ENCODE measurements around the gene ADORA2B.
"Not testable (repeated sequence)": the region's sequence is repeated elsewhere in the genome, so short reads cannot be mapped to it uniquely, and the experiment has no call there.

The ADORA2B gene

DNA sequence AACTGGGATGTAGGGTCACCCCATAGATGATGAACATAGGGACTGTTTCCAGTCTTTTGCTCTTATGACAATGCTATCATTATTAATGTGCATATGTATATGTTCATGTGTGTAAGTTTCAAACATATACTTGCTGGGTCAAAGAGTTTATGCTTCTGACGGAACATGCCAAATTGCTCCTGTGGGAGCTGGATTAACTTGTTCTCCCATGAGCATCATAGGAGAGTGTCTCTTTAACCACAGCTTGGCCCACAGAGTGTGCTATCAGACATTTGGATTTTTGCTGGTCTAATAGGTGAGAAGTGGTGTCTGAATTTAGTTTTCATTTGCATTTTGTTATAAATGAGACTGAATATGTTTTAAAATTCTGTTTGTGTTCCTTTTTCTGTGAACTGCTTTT, 22.3 kb upstream of the ADORA2B start:
- no peak for DNase-seq (ENCODE audit: low read depth, low spot score)

DNA sequence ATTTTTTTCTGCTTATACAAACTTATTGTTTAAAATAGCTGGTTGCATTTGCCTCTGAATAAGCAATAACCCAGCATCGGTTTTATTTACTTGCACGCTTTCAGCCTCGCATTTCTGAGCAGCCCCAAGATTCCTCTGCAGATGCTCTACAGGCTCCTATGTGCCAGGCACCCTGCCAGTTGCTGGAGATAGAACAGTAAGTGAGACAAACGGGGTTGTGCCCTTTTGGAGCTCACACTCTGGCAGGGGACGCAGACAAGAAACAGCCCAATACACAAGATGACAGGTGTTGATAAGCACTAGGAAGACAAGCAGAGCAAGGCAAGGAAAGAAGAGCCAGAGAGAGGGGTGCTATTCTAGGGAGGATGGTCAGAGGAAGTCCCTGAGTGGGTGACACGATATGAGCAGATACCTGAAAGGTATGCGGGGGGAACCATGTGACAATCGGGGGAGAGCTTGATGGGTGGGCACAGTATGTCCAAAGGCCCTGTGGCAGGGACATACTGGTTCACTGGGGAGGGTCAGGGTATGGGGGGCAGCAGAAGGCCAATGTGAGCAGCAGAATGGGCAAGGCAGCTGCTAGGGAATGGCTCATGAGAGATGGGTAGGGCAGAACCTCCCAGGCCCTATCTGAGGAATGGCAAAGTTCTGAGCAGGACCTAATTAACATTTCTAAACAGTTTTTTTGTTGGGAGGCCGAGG, 18.7 kb upstream of the ADORA2B start:
- DNase-seq (ENCODE audit: low read depth, low spot score), result no peak

DNA sequence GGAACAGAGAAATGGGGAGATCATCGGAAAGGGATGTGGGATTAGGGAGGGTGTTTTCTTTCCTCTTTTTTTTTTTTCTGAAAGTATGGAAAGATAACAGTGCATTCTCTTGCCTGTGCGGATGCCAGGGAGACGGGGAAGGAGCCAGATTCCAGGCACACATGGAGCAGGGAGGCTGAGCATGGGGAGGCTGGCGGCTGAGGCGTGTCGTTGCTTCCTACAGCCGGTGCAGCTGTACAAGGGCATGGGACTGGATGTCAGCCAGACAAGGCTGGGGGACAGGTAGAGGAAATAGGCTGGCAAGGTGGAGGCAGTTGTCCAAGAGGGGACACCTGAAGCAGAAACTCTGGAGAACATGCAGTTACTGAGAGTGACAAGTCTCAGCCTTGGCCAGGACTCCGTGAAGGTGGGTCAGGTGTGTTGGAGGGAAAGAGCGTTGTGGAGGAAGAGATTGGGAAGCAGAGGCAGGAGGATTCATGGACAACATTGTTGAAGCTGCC, 16.6 kb upstream of the ADORA2B start:
- DNase-seq (ENCODE audit: low read depth, low spot score), result no peak

DNA sequence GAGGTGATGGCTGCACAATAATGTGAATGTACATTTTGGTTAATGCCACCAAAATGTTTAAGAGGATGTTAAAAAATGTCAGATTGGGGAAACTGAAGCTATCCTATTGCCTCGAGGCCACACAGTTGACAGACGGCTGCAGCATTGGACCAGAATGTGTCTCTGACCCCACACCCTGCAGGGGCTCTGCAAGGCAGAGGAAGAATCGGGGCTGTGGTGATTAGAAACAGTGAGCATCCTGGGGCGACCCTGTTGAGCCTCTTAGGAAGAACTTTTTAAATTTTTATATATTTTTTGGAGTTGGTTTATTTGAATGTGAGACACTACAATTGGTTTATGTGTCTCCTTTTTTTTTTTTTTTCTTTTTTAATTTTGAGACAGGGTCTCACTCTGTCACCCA, 15.0 kb upstream of the ADORA2B start:
- no peak for DNase-seq (ENCODE audit: low read depth, low spot score)

DNA sequence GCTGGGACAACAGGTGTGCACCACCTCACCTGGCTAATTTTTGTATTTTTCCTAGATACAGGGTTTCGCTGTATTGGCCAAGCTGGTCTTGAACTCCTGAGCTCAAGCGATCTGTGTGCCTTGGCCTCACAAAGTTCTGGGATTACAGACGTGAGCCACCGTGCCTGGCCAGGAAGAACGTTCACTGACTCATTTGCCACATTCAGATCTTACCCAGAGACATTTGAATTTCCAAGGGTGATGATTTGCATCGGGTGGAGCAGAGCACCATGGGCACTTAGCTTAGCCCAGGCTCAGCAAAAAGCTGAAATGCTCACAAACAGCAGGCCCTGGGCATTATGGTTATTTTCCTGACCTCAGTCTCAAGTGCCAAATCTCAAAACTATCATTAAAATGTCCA, 14.5 kb upstream of the ADORA2B start:
- DNase-seq (ENCODE audit: low read depth, low spot score), result no peak

DNA sequence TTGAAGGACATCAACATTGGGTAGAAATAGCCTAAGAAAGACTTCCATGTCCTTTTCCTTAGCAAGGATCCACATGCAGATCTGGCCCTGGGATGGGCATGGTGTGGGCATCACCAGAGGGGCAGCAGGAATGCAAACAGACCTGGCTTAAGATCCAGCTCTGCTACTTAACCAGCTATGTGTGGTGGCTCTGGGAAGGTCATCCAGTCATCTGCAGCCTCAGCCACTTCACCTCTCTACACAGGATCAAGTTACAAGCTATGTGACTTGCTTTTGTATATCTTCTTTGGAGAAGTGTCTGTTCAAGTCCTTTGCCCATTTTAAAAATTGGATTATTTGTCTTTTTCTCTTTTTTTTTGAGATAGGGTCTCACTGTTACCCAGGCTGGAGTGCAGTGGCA, 13.5 kb upstream of the ADORA2B start:
- no peak for DNase-seq (ENCODE audit: low read depth, low spot score)

DNA sequence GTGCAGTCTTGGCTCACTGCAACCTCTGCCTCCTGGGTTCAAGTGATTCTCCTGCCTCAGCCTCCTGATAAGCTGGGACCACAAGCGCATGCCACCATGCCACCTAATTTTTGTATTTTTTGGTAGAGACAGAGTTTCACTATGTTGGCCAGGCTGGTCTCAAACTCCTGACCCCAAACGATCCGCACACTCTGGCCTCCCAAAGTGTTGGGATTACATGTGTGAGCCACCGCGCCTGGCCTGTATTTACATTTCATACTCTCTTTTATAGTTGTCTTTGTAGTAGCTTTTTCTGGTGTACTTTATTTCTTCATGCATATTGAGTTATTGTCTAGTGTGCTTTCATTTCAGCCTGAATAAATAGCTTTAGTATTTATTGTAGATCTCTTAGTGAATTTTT, 10.1 kb upstream of the ADORA2B start:
- no peak for DNase-seq (ENCODE audit: low read depth, low spot score)

DNA sequence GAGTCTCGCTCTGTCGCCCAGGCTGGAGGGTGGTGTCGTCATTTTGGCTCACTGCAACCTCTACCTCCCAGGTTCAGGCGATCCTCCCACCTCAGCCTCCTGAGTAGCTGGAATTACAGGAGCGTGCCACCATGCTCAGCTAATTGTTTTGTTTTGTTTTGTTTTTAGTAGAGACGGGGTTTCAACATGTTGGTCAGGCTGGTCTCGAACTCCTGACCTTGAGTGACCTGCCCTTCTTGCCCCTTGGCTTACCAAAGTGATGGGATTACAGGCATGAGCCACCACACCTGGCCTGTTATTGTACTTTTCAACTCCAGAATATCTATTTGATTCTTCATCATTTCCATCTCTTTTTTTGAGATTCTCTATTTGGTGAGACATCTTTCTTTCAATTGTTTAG, 9.0 kb upstream of the ADORA2B start:
- no peak for DNase-seq (ENCODE audit: low read depth, low spot score)

DNA sequence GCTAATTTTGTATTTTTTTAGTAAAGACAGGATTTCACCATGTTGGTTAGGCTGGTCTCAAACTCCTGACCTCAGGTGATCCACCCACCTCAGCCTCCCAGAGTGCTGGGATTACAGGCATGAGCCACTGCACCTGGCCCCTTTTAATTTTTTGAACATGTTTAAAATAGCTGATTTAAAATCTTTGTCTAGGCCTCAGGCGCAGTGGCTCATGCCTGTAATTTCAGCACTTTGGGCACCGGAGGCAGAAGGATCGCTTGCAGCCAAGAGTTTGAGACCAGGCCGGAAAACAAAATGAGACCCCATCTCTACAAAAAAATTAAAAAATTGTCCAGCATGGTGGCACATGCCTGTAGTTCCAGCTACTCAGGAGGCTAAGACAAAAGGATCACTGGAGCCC, 8.4 kb upstream of the ADORA2B start:
- not testable (repeated sequence) for DNase-seq (ENCODE audit: low read depth, low spot score)

DNA sequence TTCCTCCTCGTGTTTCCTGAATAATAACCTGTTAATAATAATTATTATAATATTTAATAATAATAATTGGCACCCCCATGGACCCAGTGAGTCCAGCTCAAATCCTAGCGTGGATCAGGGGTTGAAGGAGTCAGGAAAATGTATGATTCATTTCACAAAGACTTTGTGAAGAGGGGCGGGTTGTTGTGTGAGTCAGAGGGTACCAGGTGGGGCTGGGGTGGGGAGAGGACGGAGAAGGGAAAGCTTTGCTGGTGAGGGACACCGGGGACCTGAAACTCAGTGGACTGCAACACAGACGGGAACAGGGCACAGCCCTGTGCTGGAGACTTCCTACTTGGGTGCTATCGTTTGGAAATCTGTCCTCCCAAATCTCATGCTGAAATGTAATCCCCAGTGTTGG, 3.1 kb upstream of the ADORA2B start:
- DNase-seq (ENCODE audit: low read depth, low spot score), result no peak

DNA sequence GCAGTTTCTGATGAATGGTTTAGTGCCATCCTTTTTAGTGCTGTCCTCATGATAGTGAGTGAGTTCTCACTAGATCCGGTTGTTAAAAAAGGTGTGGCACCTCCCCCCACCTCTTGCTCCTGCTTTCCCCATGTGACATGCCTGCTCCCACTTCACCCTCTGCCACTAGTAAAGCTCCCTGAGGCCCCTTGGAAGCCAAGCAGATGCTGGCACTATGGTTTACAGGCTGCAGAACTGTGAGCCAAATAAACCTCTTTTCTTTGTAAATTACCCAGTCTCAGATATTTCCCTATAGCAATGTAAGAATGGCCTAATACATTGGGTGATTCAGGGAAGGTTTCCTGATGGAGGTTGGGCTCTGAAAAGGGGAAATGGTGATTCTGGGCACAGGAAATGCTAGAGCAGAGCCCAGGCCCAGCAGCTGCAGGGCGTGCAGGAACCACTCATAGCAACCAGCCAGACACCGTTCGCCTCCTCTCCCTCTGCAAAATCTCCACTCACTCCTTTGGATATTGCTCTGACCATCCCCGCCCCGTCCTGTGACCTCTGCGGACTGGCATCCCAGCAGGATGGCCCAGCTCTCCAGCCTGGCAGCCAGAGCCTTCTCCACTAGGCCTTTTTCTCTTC, 2.6 kb upstream of the ADORA2B start:
- no peak for DNase-seq (ENCODE audit: low read depth, low spot score)

DNA sequence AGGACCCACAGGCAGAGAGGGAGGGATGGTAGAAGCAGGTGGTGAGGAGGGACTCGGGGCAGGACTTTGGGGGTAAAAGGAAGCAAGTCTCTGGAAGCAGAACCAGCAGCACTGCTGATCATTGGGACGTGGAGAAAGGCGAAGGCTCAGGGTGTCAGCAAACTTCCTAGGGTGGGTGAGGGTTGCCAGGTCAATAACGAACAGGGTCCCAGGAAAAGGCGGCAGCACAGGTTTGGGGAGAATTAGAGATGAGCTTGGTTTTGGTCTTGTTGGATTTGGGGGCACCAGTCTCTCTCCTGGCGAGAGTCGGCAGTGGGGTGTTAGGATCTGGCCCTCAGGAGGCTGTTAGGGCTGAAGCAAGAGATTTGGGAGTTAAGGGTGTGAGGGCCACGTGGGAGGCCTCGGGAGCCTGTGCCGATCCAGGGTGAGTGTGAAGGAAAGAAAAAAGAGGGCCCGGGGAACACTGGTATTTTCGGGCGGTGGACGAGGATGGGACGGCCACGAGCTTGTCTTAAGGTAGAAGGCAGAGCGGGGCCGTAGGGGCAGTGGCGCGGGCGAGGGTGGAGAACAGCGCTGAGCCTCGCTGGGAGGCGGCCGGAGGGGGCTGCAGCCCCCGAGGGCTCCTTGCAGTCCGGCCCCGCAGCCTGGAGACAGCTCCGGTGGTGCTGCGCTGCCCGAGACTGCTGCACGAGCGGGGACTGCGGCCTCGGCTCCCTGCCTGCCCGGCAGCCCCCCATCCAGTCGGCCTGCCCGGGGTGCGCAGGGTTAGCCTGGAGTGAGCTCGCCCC, 765 bp upstream of the ADORA2B start:
- DNase-seq (ENCODE audit: low read depth, low spot score), result no peak

DNA sequence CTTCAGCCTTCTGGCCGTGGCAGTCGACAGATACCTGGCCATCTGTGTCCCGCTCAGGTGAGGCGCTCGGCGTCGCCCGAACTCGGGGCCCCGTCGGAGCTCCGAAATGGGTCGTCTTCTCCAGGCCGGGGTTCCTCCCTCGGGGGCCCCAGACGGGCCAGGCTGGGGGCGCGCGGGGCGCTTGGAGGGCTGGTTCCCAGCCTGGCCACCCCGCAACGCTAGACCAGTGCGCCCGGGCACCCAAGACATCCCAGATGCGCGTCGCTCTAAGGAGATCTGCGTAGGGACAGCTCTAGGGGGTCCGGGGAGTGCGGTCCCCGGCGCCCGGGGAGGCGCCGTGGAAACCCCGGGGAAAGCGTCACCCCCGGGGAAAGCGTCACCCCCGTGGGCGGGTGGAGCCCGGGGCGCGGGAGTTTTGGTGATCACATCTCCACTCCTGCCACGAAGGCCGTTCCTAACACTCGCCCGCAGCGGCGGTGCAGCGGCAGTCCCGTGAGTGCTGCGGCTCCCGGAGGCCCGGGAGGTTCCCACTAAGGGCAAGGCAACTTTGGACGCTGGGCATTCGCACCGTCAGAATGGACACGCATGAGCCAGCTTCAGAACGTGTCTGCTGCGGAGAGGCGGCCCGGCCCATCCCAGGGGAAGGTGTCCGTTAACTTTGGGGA, 729 bp downstream of the ADORA2B start:
- no peak for DNase-seq (ENCODE audit: low read depth, low spot score)

DNA sequence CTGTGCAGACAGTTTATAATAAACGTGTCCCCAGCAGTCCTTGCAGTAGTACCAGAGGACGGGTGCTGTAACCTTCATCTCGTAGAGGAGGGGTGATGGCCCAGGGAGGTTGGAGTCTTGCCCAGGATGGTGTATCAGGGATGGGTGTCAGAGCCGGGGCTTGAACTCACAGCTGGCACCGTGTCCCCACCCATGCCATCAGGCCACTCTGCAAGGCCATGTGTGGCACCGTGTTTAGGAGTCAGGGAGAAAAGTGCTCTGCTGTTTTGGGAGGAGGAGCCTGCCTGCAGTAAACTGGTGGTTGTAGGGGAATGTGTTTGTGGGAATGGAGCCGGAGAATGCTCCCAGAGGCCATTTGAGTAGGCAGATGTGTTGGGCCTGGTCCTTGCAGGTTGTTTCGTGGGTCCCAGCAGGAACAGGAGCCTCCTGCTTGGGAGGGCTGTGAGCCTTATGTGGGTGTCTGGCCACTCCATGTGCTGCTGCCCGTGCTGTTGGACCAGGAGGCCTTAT, 1.7 kb downstream of the ADORA2B start:
- no peak for DNase-seq (ENCODE audit: low read depth, low spot score)

DNA sequence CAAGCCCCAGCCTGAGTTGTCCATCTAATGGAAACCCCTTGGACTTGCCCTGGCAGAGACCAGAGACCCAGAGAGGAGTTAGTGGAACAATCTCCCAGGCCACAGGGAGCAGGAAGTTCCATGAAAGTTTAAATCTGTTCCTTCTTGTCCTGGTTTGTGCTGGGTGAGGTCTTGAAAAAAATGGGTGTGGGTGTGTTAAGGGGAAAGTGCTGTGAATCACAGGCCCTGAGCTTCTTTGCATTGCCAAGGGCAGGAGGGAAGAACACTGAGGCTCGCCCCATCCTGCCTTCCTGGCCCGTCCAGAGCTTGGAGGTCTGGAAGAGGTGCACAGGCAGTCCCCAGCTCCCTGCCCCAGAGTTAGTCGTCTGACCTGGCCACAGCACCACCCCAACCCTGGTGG, 2.3 kb downstream of the ADORA2B start:
- DNase-seq (ENCODE audit: low read depth, low spot score), result no peak

DNA sequence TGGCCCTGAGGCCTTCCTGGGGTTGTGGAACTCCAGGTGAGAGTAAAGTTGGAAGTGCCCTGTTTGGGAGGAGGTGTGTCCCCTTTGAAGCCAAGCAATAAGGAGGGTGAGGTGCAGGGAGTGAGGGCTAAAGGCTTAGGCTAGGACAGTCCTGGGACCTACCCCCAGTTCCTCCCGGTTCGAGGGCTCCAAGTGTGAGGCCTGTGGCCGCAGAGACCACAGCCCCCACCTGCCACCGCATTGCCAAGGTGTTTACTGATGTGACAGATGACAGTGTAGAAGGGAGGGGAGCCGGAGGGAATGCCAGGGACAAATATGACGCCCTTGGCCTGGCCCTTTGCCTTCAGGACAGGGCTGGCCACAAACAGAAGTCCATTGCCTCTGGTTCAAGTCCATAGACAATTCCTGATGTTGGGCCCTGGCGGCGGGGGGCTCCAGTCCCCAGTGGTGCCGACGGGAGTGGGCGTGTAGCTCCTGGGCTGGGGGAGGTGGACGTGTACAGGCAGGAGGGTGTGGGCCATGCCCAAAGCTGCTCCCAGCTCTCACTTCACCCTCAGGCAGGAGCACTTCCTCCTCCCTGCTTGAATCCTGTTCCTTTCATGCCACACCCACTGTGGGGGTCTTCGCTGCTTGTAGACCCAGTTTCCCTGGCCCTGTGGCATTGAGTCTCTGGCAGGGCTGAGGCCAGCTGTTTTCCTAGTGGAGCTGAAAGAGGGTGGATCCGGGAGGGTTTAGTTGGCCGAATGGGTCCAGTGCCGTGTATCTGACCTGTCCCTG, 3.2 kb downstream of the ADORA2B start:
- no peak for DNase-seq (ENCODE audit: low read depth, low spot score)

DNA sequence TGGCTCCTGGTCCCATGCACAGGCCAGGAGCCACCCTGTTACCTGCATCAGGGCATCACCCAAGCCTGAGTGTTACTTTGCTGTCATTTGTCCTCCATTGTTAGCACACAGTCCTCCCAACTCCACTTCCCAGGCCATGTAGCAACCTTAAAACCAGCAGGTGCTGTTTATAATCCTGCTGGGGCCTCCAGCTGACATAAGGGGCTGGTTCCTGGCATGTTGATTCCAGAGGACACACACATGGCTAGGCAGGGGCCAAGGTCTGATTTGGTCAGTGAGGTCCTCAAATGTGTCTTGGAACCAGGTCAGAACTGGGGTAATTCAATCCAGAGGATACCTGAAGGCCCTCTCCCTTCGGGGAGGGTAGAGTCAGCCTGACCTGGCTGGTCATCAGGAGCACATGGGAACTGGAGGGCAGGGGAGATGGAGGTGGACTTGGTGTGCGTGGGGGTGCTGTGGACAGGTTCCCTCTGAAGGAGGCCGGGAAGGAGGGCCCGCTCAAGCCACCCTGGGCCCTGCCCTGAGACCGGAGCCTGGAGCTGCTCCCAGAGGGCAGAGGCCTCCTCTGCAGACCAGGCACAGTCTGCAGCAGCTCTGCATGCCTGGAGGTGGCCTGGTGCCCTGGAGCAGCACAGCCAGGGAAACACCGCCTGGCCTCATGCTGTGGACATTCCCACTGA, 6.6 kb downstream of the ADORA2B start:
- no peak for DNase-seq (ENCODE audit: low read depth, low spot score)

DNA sequence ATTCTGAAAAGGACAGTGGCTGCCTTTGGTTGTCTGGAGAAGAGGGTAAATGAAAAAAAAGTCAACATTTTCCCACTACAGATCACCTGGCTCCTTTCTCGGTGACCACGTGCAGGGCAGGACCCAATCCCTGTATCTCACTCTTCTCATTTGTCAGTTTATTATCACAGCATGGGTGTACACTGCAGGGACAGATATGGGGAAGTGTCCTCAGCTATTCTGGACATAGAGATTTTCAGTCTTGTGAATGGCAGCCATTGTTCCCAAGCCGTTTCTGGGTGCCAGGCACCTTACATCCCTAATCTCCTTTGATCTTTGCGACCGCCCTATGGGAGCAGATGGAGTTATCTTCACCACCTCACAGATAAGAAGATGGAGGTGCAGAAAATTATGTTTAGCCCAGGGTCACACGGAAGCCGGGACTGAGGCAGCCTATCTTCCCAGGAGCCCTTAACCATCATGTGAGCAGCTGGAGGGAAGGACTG, 7.2 kb downstream of the ADORA2B start:
- DNase-seq (ENCODE audit: low read depth, low spot score), result no peak

DNA sequence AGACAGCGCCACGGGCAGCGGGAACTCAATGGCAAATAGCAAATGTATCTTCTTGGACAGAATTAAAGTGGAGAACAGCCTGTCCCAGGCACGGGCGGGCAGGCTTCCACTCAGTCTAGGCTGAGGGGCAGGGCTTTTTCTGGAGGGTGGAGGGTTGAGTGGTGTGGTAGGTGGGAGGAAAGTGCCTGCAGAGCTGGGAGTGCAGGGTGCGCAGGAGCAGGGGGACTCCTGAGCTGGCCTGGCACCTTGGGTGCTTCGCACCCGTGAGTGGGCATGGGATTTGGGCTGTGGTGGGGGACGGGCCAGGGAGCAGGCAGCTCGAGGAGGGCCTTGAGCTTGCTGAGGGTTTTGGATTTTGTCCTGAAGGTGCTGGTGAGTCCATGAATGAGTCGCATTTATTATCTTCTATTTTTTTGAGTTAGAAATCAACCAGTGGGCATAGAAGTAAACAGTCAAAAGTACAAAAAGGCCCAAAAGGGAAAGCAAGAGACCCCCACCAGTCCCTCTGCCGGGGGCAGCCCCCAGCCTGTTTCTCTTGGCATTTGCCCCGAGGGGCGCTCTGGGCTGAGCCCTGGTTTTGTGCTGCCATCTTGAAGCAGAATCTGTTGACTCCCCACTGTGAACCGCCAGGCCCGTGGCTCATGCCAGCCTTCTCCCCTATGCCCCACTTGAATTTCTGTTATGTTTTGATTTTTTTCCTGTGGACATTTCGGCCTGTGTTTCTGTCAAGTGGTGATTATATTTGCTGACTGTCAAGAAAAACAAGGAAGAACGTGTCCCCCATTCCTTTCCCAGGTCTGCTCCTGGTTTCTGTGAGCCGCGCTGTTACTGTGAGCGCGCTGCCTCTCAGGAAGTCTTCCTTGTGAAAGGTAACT, 8.2 kb downstream of the ADORA2B start:
- DNase-seq (ENCODE audit: low read depth, low spot score), result no peak

Measured in brain pericyte (primary cell).